A673 (cell line): Measurements from ENCODE around the gene PRKG1. TPM values are rescaled to one million over a fixed set of nuclear protein-coding genes. Genes with fewer than 3 reads are reported as not detected.

ENCODE experiments used
- BruUV-seq: library from RNA; stranded (reverse); fragments of 400-500 nt; replicated peaks from 2 replicates; lab custom pipeline; 2021; lab: Mats Ljungman, UMichigan
- CTCF ChIA-PET: fragments of 300-600 bp; sonication (Branson Sonifier 250); formaldehyde crosslinking; loops from one replicate; lab custom pipeline; 2022; ENCODE audit warnings: antibody characterized with exemption; lab: Charles Lee
- POLR2A ChIA-PET: fragments of 300-600 bp; sonication (Branson Sonifier 250); formaldehyde crosslinking; loops from one replicate; lab custom pipeline; 2022; ENCODE audit warnings: antibody characterized with exemption; ENCODE audit not compliant: low non-redundant PET; lab: Charles Lee
- DNase-seq: peaks from one replicate; pipeline ENCODE4 v3.0.0-alpha.2; 2015; ENCODE audit warnings: low spot score
- H3K27ac ChIP-seq: fragments of 200-600 bp; sonication (generic); 2 replicates; pipeline ENCODE4 v1.5.1; 2016; ENCODE audit warnings: mixed run types, low read depth, mild to moderate bottlenecking, mixed read lengths, antibody characterized with exemption, low read length; ENCODE audit not compliant: poor library complexity, severe bottlenecking
- H3K27me3 ChIP-seq: fragments of 200-600 bp; sonication (generic); replicated peaks from 2 replicates; pipeline ENCODE4 v1.6.1; 2017; ENCODE audit warnings: mixed run types, low read depth, mild to moderate bottlenecking, mixed read lengths, antibody characterized with exemption, low read length; ENCODE audit not compliant: insufficient read depth, poor library complexity
- H3K36me3 ChIP-seq: fragments of 200-600 bp; sonication (generic); 2 replicates; pipeline ENCODE4 v1.6.1; 2016; ENCODE audit warnings: mixed run types, mild to moderate bottlenecking, mixed read lengths, antibody characterized with exemption, low read length; ENCODE audit not compliant: insufficient read depth, poor library complexity, severe bottlenecking
- H3K4me1 ChIP-seq: fragments of 200-600 bp; sonication (generic); 2 replicates; pipeline ENCODE4 v1.6.1; 2017; ENCODE audit warnings: mixed run types, mild to moderate bottlenecking, mixed read lengths, antibody characterized with exemption, low read length; ENCODE audit not compliant: insufficient read depth, poor library complexity, severe bottlenecking
- H3K4me3 ChIP-seq: fragments of 200-600 bp; sonication (generic); 2 replicates; pipeline ENCODE4 v1.5.1; 2016; ENCODE audit warnings: low read depth, mixed run types, mild to moderate bottlenecking, mixed read lengths, low read length; ENCODE audit not compliant: poor library complexity, severe bottlenecking
- H3K9me3 ChIP-seq: fragments of 200-600 bp; sonication (generic); 2 replicates; pipeline ENCODE4 v1.6.1; 2016; ENCODE audit warnings: mixed run types, low read depth, mild to moderate bottlenecking, mixed read lengths, antibody characterized with exemption, low read length; ENCODE audit not compliant: poor library complexity, severe bottlenecking
- EZH2 ChIP-seq: fragments of 200-600 bp; sonication (generic); IDR thresholded peaks from 2 replicates; pipeline ENCODE4 v1.6.1; 2017; ENCODE audit warnings: borderline replicate concordance, low read depth, mild to moderate bottlenecking, mixed read lengths, antibody characterized with exemption, low read length; ENCODE audit not compliant: poor library complexity, severe bottlenecking
- intact Hi-C: fragments of 100-400 bp; cut with micrococcal nuclease; formaldehyde crosslinking; loops from one replicate; pipeline ENCODE4 v1.10.0; 2022; ENCODE audit not compliant: unreplicated experiment
- total RNA-seq: library from RNA; stranded (reverse); gene quantifications from 2 replicates; pipeline ENCODE4 v1.2.3, GENCODE V29; 2021
- TF ChIP-seq, protein P1 (sequence below): fragments of 300-800, 200-600 bp; sonication (generic); conservative IDR thresholded peaks from 2 replicates; pipeline ENCODE4 v1.5.1; 2017; ENCODE audit warnings: low read depth, mild to moderate bottlenecking, antibody characterized with exemption, low read length, moderate library complexity, mixed read lengths

PRKG1 gene
- total RNA-seq, 1 experiment from 2014 or later: 0.58 TPM

DNA sequence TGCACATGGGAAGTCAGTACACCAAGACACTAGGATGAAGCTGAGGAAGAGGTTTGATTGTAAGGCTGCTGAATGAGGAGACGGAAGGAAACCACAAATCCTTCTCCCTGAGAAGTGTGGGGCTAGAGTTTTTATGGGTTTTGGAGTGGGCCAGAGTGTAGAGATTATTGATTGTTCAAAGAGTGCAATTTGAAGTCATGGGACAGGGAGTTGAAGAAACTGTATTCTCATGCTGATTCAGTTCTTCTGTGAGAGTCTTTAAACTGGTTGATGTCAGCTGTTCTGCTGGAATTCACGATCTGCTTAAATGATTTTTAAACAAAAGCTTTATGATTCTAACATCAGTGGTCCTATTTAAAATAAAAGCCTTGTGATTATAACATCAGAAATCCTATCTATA lies 533.9 kb downstream of the PRKG1 start:
- Histone ChIP-seq H3K4me3 (no peak overlapping the region), H3K36me3 (no peaks in the 10 kb centered on the region), H3K27me3 (no peaks in the 10 kb centered on the region), H3K4me1 (no peaks in the 10 kb centered on the region), H3K27ac (no peak overlapping the region), H3K9me3 (no peaks in the 10 kb centered on the region)
- no peak for DNase-seq
- CTCF ChIA-PET: no interaction called here
- intact Hi-C loops: no loop called here
- no peak for TF ChIP-seq EZH2
- TF ChIP-seq, protein P1, sequence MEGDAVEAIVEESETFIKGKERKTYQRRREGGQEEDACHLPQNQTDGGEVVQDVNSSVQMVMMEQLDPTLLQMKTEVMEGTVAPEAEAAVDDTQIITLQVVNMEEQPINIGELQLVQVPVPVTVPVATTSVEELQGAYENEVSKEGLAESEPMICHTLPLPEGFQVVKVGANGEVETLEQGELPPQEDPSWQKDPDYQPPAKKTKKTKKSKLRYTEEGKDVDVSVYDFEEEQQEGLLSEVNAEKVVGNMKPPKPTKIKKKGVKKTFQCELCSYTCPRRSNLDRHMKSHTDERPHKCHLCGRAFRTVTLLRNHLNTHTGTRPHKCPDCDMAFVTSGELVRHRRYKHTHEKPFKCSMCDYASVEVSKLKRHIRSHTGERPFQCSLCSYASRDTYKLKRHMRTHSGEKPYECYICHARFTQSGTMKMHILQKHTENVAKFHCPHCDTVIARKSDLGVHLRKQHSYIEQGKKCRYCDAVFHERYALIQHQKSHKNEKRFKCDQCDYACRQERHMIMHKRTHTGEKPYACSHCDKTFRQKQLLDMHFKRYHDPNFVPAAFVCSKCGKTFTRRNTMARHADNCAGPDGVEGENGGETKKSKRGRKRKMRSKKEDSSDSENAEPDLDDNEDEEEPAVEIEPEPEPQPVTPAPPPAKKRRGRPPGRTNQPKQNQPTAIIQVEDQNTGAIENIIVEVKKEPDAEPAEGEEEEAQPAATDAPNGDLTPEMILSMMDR: no peak
- no TSS peak for BruUV-seq
- POLR2A ChIA-PET: no interaction called here

DNA sequence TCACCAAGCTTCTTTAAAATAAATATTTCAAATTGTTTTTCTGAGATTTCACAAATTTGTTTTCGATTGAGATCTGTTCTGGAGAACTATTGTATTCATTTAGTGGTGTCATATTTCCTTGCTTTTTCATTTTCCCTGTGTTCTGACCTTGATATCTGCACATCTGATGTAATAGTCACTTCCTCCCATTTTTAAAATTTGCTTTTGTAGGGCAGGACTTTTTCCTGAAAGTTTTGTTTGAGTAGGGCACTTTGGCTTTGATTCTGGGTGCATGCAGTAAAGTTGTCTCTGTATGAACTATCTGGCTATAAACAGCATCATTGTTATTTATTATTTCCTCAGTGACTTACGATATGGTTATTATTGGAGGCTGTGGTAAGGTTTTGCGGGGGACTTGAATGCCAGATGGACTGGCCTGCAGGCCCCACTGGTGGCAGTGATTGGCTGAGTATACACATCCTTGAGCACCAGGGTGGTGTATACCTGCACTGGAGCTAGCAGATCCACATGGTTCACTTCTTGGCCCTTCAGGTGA lies 541.5 kb downstream of the PRKG1 start:
- no peaks in the 10 kb centered on the region for H3K36me3 ChIP-seq
- TF ChIP-seq, protein P1: no peak
- TF ChIP-seq EZH2: no peak
- no peaks in the 10 kb centered on the region for H3K9me3 ChIP-seq
- H3K27ac ChIP-seq: no peak overlapping the region
- ChIA-PET CTCF (no interaction called here), POLR2A (no interaction called here)
- intact Hi-C loops: no loop called here
- no peak overlapping the region for H3K4me3 ChIP-seq
- no peak for DNase-seq
- H3K27me3 ChIP-seq: no peaks in the 10 kb centered on the region
- BruUV-seq: no TSS peak
- no peaks in the 10 kb centered on the region for H3K4me1 ChIP-seq

DNA sequence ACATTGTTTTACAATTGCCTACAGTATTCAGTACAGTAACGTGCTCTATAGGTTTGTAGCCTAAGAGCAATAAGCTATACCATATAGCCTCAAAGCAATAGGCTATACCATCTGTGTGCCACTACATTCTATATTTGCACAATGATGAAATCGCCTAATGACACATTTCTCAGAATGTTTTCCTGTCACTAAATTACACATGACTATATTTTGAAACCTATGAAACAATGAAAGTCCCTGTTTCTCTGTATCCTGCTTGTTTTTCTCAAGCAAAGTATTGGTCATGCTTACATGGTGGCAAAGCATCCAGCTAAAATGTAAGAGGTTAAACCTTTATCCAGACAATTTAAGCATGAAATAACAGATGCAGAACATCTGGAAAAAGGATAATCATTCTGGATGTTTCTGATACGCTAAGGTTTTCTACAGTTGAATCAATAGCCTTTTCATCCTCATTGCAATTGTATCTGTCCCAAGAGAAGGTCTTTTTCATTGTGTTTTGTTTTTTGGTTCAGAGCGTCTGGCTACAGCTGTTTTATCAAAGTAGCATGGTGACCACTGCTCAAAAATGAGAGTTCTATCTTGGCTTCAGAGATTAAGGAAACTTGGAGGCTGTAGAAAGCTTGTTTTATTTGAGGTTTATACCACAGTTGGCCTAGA lies 543.4 kb downstream of the PRKG1 start:
- Histone ChIP-seq H3K9me3 (no peaks in the 10 kb centered on the region), H3K4me3 (no peak overlapping the region), H3K27me3 (no peaks in the 10 kb centered on the region), H3K36me3 (no peaks in the 10 kb centered on the region), H3K4me1 (no peaks in the 10 kb centered on the region), H3K27ac (no peak overlapping the region)
- intact Hi-C loops: no loop called here
- ChIA-PET CTCF (no interaction called here), POLR2A (no interaction called here)
- no peak for DNase-seq
- TF ChIP-seq EZH2: no peak
- TF ChIP-seq, protein P1: no peak
- no TSS peak for BruUV-seq
